Panc1 (cell line): Measurements from ENCODE around the gene CCDC69.

Experiments
- TCF7L2 ChIP-seq: IDR thresholded peaks from 2 replicates; pipeline ENCODE4 v1.6.1; 2011; ENCODE audit warnings: mild to moderate bottlenecking, low read depth, low read length, inconsistent platforms
- TF ChIP-seq, protein P1 (sequence below): fragments of 450-650 bp; IDR thresholded peaks from 2 replicates; pipeline ENCODE4 v1.5.1; 2017; ENCODE audit warnings: mild to moderate bottlenecking

- TF ChIP-seq, protein P1, sequence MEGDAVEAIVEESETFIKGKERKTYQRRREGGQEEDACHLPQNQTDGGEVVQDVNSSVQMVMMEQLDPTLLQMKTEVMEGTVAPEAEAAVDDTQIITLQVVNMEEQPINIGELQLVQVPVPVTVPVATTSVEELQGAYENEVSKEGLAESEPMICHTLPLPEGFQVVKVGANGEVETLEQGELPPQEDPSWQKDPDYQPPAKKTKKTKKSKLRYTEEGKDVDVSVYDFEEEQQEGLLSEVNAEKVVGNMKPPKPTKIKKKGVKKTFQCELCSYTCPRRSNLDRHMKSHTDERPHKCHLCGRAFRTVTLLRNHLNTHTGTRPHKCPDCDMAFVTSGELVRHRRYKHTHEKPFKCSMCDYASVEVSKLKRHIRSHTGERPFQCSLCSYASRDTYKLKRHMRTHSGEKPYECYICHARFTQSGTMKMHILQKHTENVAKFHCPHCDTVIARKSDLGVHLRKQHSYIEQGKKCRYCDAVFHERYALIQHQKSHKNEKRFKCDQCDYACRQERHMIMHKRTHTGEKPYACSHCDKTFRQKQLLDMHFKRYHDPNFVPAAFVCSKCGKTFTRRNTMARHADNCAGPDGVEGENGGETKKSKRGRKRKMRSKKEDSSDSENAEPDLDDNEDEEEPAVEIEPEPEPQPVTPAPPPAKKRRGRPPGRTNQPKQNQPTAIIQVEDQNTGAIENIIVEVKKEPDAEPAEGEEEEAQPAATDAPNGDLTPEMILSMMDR: no peak
- TF ChIP-seq TCF7L2: no peak
Measured at GRCh38 chr5:151245680-151246219, 21.9 kb upstream of the CCDC69 start.
